ENCODE data around the gene ARHGEF37.

- no peak for TF ChIP-seq CTCF (IDR thresholded peaks at IDR 0.05)
- TF ChIP-seq POLR2A (IDR thresholded peaks at IDR 0.05): no peak
- no peak for TF ChIP-seq POLR2AphosphoS5 (IDR thresholded peaks at IDR 0.05)
Observed at GRCh38 chr5:149594206-149594895, 13.1 kb downstream of the ARHGEF37 start.

Measured in breast epithelium (tissue), 3 donors.